Measurements from ENCODE around the gene WBP4.
"Not testable (repeated sequence)": the region's sequence is repeated elsewhere in the genome, so short reads cannot be mapped to it uniquely, and the experiment has no call there.

Gene WBP4

GRCh38 chr13:41039746-41040145 lies 21.6 kb upstream of the WBP4 start:
- TF ChIP-seq POLR2A (IDR thresholded peaks at IDR 0.05; ENCODE audit: extremely low read depth, insufficient read length) (no peak), CTCF (IDR thresholded peaks at IDR 0.05; ENCODE audit: low read depth, low read length) (no peak), MYC (IDR thresholded peaks at IDR 0.05; ENCODE audit: low read depth, low read length) (no peak)
- TF ChIP-seq, protein P1, sequence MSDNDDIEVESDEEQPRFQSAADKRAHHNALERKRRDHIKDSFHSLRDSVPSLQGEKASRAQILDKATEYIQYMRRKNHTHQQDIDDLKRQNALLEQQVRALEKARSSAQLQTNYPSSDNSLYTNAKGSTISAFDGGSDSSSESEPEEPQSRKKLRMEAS (IDR thresholded peaks at IDR 0.05; ENCODE audit: low read depth, low read length), result no peak
- no peak for DNase-seq (ENCODE audit: low read depth)
- H3K4me3 ChIP-seq (ENCODE audit: low read depth, low read length), result no peak overlapping the region

GRCh38 chr13:41040584-41041334 lies 20.6 kb upstream of the WBP4 start:
- no peak for DNase-seq (ENCODE audit: low read depth)
- TF ChIP-seq, protein P1 (IDR thresholded peaks at IDR 0.05; ENCODE audit: low read depth, low read length), result no peak
- TF ChIP-seq CTCF (IDR thresholded peaks at IDR 0.05; ENCODE audit: low read depth, low read length), result no peak
- TF ChIP-seq POLR2A (IDR thresholded peaks at IDR 0.05; ENCODE audit: extremely low read depth, insufficient read length), result no peak
- TF ChIP-seq MYC (IDR thresholded peaks at IDR 0.05; ENCODE audit: low read depth, low read length), result no peak
- no peak overlapping the region for H3K4me3 ChIP-seq (ENCODE audit: low read depth, low read length)

DNA sequence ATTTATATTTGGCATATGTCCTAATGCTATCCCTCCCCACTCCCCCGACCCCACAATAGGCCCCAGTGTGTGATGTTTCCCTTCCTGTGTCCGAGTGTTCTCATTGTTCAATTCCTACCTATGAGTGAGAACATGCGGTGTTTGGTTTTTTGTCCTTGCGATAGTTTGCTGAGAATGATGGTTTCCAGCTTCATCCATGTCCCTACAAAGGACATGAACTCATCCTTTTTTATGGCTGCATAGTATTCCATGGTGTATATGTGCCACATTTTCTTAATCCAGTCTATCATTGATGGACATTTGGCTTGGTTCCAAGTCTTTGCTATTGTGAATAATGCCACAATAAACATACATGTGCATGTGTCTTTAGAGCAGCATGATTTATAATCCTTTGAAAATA lies 18.9 kb upstream of the WBP4 start:
- not testable (repeated sequence) for H3K4me3 ChIP-seq (ENCODE audit: low read depth, low read length); DNase-seq (ENCODE audit: low read depth)

GRCh38 chr13:41048640-41049039 lies 12.7 kb upstream of the WBP4 start:
- TF ChIP-seq CTCF (IDR thresholded peaks at IDR 0.05; ENCODE audit: low read depth, low read length), result no peak
- TF ChIP-seq POLR2A (IDR thresholded peaks at IDR 0.05; ENCODE audit: extremely low read depth, insufficient read length), result no peak
- TF ChIP-seq, protein P1 (IDR thresholded peaks at IDR 0.05; ENCODE audit: low read depth, low read length), result no peak
- no peak for TF ChIP-seq MYC (IDR thresholded peaks at IDR 0.05; ENCODE audit: low read depth, low read length)

DNA sequence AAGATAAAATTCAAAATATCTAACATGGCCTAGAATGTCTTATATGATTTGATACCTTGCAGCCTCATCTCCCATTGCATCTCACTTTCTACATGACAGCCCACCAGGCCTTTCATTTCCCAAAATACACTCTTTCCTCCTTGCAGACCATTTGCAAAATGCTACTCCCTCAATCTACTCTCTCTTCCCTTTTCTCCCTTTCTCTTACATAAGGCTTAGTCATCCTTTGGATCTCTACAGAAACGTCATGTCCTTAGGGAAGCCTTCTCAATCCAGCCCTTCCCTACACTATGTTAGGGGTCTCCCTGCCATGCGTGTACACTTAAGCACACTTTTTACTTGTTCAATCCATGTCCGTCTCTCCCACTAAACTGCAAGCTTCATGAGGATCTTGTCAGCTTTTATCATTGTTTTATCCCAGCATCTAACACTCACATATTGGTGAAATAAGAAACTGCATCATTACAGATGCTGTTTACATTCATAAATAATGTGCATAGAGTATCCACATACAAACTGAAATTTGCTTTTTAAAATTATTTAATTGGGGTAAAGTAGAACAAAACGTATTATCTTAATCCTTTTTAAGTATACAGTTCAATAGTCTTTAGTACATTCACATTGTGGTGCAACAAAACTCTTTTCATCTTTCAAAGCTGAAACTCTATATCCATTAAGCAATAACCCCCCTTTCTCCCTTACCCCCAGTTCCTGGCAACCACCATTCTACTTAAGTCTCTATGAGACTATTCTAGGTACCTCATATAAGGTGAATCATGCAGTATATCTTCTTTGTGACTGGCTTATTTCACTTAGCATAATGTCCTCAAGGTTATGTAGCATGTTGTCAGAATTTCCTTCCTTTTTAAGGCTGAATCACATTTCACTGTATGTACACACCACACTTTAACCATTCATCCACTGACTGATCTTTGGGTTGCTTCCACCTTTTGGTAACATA lies 11.5 kb upstream of the WBP4 start:
- DNase-seq (ENCODE audit: low read depth), result peak; percentile 39
- TF ChIP-seq MYC (IDR thresholded peaks at IDR 0.05; ENCODE audit: low read depth, low read length), result no peak
- no peak for TF ChIP-seq POLR2A (IDR thresholded peaks at IDR 0.05; ENCODE audit: extremely low read depth, insufficient read length)
- TF ChIP-seq, protein P1 (IDR thresholded peaks at IDR 0.05; ENCODE audit: low read depth, low read length), result no peak
- no peak for TF ChIP-seq CTCF (IDR thresholded peaks at IDR 0.05; ENCODE audit: low read depth, low read length)

More at GRCh38 chr13:41048640-41049039, 12.7 kb upstream of the WBP4 start:
- no peak for DNase-seq (ENCODE audit: low read depth)
- H3K4me3 ChIP-seq (ENCODE audit: low read depth, low read length), result no peak overlapping the region

DNA sequence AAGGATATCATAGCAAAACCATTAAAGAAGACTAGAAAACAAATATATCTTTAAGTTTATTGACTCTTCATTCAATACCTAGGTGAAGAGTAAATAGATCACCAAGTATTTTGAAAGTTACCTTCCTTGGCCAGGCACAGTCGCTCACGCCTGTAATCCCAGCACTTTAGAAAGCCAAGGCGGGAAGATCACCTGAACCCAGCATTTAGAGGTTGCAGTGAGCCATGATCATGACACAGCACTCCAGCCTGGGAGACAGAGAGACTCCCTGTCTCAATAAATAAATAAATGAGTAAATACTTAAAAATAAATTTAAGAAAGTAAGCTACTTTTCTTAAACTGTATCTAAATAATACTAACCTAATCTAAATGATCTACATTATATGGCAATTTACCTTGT lies 8.9 kb upstream of the WBP4 start:
- H3K4me3 ChIP-seq (ENCODE audit: low read depth, low read length), result no peak overlapping the region
- TF ChIP-seq MYC (IDR thresholded peaks at IDR 0.05; ENCODE audit: low read depth, low read length) (no peak), CTCF (IDR thresholded peaks at IDR 0.05; ENCODE audit: low read depth, low read length) (no peak), POLR2A (IDR thresholded peaks at IDR 0.05; ENCODE audit: extremely low read depth, insufficient read length) (no peak)
- TF ChIP-seq, protein P1 (IDR thresholded peaks at IDR 0.05; ENCODE audit: low read depth, low read length), result no peak
- DNase-seq (ENCODE audit: low read depth), result no peak

More for the DNA sequence above, 11.5 kb upstream of the WBP4 start:
- no peak overlapping the region for H3K4me3 ChIP-seq (ENCODE audit: low read depth, low read length)
